Ureter (tissue), 1 donor: Measurements from ENCODE around the gene FLAD1. TPM values are rescaled to one million over a fixed set of nuclear protein-coding genes. Genes with fewer than 3 reads are reported as not detected.
"Not testable (repeated sequence)": the region's sequence is repeated elsewhere in the genome, so short reads cannot be mapped to it uniquely, and the experiment has no call there.

ENCODE experiments used
- DNase-seq: peaks from one replicate; pipeline ENCODE4 v3.0.0-alpha.2; 2020; ENCODE audit warnings: low spot score
- total RNA-seq: library from RNA; stranded (reverse); gene quantifications from one replicate; pipeline ENCODE4 v1.2.4, GENCODE V29; 2023
- donor health status: DM: yes; HTN: yes; CAD: no.

FLAD1 gene
- total RNA-seq, 1 donor from 2014 or later: 48.3 TPM

DNA sequence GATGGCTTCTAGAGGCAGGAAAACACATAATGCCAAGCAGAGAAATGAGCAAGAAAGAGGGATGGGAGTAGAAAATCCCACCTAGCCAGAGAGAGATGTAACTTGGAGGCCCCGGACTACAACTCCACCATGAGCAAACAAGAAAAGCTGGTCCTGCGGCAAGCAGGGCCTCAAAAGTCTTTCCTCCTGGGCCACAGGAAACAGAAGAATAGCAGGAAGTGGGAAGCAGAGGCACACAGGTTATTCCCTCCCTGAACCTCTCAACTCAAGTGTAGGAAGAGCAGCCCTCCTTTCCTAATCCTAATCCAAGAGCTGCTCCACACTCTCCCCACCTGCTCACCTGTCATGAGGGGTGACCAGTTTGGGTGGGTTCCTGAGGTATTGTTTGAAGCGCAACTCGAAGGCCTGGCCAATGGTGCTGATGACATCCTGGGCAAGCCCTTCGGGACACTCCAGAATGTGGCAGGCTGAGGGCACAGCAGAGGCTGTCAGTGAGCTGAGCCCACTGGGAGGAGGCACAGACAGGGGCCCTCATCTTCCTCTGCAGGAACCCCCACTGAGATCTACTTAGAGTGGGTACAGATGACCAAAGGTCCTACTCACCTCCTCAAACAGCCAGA is 15.7 kb upstream of the FLAD1 start:
- DNase-seq: no peak

DNA sequence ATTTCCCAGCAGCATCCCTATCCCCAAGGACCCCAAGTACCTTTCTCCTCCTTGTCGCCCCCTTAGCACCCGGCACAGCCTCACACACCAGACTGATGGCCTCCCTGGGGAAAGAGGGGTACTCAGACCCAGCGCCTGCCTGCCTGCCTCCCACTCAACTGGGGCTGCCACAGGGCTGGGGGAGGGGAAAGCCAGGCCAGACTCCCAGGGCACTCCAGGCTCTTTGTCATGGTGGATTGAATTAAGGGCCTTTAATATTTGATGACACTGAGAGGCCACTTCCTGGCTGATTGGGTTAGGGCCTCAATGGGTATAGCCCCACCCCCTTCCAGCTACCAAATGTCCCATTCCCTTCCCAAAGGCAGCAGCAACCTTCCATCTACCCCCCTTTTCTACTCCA is 14.4 kb upstream of the FLAD1 start:
- DNase-seq: no peak

DNA sequence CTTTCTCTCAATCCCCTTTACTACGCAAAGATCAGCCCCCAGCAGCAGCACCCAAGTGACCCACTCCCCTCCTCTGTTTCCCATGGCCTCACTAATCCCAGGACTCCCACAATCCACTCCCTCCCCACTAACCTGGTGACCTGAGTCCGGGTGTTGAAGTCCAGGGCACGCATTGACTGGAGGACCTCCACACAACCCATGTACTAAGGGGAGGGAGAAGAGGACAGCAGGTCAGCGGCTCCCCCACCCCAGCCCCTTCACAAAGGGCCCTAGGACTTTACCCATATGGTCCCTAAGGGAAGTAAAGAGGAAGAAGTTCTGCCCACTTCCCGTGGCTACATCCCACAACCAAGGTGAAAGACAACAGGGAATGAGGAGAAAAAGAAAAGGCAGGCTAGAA is 13.9 kb upstream of the FLAD1 start:
- DNase-seq: no peak

DNA sequence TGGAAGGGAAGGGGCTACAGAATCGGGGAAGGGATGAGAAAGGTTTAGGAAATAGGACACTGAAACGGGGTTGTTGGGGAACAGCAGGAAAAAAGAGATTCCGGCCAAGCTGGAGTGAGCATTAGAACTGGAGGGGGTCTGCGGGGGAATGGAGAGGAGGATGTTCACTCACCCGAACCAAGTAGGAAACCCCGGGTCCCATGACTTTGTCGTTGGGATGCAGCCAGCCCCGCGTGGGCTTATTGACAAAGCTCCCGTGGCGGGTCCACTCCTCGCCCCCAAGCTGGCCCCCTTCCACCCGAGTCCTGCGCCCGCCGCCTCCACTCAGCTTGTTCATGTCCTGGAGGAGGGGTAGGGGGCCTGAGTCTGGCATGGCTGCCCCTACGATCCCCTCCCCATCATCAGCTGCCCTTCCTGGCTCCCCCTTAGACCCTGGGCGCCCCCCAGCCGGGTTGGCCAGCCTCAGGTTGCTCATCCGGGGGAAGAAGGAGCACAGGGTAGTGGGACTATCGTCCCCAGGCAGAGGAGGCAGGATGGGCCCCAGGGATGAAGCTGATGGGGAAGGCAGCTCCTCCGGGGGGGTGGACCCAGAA is 13.2 kb upstream of the FLAD1 start:
- no peak for DNase-seq

DNA sequence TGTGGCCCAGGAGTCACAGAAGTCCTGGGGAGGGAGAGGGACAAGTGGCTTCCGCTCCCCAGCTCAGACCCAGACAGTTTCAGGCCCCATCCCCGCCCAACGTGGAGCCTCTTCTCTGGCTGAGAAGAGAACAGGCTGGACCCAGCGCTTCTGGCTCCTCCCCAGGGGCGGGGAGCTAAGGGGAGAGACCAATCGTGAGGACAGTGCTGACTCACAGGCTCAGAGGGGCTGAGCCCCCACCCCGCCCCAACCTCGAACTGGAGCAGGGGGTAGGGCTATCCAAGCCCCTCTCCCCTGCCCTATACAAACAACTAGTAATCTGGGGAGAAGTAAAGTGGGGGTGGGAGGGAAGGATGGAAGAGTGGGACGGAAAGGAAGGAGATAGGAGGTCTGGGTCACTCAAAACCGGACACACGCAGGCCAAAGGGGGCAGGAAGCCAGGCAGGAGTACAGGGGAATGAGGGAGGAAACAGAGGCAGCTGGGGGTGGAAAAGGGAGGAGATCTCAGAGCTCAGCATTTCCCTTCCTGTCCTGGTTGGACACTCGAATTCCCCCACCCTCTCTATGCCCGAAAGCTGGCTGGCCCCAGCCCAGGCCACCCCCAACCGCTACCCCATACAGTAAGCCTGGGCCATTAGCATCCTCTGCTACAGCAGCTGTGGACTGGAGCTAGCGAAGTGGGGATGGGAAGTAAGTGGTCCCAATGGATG is 12.4 kb upstream of the FLAD1 start, which contains the start of gene SHC1:
Gene SHC1, minus strand, starts transcription at position 117 of the 710 bp plus-strand sequence. CDS start 221 bp downstream, outside the sequence.
- peak; percentile 93 for DNase-seq

DNA sequence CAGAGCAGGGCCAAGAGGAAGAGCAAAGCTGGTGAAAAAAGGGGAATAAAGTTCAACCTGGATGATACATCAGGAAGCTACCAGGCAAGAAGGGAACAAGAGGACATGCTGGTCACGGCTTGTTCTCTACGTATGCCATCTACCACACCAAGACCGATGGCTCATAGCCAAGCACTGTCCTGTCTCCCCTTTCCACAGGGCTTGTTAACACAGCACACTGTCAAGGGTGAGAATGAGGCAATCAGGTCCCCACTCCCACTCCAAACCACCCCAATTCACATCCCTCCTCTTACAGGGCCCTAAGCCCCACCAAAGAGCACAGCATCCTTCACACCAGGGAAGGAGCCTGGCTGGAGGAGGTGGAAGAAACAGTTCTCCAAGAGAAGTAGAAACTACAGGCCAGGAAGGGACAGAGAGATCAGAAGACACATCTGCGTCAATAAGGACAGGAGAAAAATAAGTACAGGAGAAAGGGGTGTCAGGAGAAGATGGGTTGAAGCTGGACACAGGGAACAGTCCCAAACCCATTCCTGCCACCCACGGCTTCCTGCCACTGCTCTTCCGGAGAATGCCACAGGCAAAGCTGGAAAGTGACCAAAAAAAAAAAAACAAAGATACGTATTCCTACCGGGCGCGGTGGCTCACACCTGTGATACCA is 11.7 kb upstream of the FLAD1 start:
- DNase-seq: peak; percentile 80

DNA sequence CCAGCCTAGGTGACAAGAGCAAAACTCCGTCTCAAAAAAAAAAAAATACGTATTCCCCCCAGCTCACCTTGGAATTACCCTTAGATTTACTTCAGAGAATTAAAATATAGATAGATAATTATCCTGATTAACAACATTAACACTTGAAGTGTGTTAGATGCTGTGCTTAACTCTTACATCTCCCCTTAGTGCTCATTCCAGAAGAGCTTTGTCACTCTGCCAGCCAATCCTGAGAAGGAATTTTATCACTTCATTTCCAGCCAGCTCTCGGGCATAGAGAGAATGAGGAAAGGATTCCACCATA is 11.0 kb upstream of the FLAD1 start:
- DNase-seq: no peak

DNA sequence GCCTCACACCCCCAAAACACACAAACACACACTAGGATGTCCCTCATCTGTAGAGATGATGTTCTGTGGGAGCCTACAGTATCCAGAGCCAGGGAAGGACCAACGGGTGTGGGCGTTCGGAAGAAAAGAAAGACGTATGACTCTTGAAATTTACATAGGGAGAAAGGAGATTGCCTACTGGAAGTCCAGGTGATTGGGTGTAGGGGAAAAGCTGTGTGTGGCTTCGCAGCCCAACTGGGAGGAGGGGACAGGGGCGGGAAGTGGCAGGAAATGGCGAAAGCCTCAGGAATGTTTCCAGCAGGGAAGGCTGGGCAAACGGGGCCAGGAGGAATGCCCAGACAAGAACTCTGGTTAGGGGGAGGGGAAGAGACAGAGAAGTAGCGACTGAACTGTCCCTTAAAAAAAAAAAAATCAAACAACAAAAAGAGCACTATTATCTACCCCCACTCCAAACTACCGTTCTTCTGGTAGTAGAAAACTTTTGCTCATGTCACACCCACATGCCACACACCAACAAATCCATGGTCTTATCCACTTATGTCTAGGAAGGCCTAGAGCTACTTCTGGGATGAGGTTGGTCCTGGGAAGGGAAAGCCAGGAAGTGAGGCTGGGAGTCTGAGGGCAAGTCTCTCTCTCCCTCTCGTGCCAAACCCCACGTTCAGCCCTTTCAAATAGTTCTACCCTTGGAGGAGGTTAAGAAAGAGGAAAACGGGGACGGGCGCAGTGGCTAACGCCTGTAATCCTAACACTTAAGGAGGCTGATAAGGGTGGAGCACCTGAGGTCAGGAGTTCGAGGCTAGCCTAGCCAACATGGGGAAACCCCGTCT is 10.4 kb upstream of the FLAD1 start:
- peak; percentile 83 for DNase-seq

DNA sequence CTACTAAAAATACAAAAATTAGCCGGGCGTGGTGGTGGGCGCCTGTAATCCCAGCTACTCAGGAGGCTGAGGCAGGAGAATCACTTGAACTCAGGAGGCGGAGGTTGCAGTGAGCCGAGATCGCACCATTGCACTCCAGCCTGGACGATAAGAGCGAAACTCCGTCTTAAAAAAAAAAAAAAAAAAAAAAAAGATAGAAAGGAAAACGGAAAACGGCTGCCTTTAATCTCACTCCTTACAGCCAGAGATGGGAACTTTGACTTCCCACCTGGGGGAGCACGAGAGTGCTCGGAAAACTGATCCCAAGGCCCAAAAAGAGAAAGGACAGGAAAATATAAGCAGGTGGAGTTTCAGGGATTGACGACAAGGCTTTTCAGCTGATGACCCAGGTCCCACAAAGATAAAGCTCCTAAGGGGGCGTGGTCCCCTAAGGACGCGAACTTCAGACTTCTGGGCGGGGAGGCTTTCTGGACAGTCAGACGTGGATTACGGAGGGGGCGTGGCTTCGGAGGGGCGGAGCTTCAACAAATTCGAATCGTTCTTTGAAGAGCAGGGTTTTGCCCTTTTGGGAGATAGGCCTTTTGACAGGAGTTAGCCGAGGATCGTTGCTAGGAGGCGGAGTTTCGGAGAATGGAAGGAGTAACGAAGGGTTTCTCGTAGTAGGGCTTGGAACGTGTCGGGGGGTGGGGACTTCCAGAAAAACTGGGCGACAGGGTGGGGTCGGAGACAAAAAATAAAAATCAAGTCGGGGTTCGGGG is 9.6 kb upstream of the FLAD1 start:
- DNase-seq: peak; percentile 99

DNA sequence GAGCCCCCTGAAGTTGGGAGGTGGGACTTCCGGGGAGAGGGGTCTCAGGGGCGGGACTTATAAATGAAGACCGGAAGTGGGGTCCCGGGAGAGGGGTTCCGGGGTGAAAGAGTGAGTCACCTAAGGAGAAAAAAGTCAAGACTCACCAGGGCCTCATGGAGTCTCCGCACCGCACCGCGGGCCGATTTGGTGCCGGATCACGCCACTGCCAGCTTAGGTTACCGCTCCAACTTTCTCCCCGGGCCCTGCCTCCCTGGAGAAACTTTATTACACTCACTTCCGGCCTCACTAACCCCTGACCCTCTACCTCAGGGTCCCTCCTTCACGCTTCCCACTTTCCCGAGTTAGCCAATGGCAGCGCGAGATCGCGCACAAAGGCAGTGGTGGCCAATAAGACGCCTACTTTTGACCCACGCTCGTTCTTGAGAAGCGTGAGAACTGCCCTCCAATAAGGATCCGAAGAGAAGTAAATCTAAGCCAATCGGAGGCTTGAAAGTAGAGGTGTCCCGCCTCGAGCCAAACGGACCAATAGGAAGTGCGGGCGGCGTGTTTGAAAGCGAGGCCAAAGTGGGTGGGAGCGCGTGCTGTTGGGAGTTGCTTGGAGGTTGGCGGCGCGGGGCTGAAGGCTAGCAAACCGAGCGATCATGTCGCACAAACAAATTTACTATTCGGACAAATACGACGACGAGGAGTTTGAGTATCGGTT is 8.9 kb upstream of the FLAD1 start, which contains the start of gene CKS1B:
Gene CKS1B, plus strand, starts transcription at position 580 of the 706 bp plus-strand sequence. Its CDS starts 65 bp downstream, at position 645.
- peak; percentile 98 for DNase-seq

DNA sequence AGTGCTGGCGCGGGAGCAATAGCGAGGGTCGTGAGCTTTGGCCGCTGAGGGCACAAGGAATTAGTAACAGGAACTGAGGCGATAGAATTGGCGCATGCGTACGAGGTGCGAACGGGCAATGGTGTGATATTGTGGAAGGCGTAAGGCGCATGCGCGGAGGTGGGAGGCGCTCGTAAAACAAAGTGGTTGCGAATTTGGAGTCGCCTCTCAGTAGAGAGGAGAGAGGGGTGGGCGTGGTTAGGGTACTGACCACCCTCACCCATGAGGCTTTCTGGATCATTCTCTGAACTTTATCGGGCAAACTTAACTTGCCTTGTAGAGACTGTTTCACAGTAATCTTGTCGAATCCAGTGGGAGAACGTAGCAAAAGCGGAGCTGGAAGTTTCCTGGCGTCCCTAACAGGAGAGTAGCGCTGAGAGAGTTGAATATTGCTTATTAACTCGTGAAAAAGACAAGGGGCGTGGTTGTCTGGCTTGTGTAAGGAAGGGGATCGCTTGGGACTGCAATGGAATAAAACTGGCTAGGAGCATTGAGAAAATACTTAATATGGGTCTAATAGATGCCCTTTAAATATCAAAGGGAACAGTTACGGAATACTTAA is 8.2 kb upstream of the FLAD1 start:
- DNase-seq: peak; percentile 97

DNA sequence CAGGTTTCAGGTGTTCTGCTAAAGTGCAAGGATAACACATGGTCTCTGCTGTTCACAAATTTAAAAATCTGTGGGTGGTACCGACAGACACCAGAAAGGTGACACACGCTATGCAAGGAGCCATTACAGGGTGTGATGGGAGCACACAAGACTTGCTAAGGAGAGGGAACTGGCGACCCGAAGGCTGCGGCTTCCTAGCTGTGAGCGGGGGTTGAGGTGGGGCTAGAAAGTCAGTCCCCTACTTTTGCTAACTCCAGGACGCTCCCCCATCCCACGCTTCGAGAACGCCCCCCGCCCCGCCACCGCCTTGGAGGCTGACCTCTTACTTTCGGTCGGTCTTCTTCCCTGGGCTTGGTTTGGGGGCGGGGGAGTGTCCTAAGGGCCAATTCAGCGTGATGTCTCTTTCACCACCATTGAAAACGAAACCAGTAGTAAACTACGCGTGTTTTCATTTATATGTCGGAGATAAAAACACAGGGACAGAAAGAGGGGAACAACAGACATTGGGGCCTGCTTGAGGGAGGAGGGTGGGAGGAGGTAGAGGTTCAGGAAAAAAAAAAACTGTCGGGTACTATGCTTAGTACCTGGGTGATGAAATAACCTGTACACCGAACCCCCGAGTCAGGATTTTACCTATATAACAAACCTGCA is 7.6 kb upstream of the FLAD1 start:
- DNase-seq: peak; percentile 81

DNA sequence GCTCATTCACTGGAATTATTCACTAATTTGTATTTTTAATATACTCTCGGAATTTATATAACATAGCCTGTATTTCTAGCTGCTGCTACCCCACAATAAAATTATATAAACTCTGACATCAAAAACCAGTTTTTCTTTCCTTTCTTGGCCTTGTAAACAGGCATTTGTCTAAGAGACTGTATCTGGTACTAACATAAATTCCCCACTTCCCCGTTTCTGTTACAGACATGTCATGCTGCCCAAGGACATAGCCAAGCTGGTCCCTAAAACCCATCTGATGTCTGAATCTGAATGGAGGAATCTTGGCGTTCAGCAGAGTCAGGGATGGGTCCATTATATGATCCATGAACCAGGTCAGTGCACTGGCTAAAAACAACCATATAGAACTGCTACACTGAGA is 5.4 kb upstream of the FLAD1 start:
- not testable (repeated sequence) for DNase-seq

DNA sequence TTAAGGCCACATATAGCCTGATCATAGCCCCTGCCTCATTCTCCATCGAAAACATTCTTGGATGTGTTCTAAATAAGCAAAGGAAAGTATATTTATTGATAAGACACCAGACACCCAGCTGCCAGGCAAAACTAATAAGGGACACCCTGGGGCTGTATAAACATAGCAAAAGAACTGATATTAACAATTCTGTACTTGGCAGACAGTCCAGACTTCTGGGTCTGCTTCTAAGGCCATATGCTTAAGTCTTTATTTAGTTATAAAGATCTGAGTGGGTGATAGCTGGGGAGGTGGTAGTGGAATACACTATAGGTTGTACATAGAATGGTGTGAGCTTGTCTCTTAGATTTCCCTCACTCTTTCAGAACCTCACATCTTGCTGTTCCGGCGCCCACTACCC is 4.8 kb upstream of the FLAD1 start:
- DNase-seq: no peak

DNA sequence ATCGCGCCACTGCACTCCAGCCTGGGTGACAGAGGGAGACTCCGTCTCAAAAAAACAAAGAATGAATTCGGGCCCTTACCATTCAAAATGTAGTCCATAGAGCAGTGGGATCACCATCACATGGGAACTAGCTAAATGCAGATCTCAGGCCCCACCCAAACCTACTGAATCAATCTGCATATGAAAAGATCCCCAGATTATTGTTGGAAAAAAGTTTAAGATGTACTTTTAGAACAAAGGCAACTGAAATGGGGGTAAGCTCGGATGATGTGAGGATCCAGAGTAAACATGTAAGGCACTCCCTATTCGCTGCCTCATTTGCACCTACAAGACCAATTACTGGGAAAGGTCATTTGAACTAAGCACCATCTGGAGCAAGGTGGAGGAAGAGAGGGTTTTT is 803 bp upstream of the FLAD1 start:
- no peak for DNase-seq

DNA sequence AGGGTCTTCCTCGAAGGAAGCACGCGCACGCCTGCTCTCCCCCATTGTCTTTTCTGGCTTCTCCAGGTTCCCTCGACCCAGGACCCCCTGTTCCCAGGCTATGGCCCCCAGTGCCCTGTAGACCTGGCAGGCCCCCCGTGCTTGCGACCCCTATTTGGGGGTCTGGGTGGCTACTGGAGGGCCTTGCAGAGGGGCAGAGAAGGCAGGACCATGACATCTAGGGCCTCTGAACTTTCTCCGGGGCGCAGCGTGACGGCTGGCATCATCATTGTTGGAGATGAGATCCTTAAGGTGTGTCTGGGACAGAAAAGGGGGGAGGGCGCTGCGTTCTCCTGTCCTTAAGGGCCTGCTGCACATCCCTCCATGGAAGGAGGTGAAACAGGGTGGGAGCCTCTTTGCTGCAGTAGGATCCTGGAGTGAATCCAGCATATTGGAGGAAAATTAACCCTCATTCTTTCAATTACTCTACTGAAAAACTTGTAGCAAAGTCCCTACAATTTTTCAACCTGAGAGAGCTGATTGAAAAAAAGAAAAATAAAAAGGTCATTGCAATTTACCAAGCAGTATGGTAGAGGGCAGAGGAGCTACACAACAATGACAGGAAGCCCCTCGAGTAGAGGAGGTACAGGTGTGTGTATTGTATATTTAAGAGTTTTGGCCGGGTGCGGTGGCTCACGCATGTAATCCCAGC is 777 bp downstream of the FLAD1 start:
- no peak for DNase-seq

DNA sequence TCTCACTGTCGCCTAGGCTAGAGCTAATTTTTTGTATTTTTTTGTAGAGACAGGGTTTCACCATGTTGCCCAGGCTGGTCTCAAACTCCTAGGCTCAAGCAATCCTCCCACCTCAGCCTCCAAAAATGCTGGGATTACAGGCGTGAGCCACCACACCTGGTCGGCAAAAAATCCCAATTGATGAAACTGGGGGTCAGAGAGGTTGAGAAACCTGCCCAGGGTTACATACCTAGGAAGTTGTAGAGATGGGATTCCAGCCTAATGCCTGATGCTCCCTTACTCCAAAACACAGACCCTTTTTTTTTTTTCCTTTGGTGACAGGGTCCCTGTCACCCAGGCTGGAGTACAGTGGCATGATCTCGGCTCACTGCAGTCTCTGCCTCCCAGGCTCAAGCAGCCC is 3.6 kb downstream of the FLAD1 start:
- DNase-seq: not testable (repeated sequence)

DNA sequence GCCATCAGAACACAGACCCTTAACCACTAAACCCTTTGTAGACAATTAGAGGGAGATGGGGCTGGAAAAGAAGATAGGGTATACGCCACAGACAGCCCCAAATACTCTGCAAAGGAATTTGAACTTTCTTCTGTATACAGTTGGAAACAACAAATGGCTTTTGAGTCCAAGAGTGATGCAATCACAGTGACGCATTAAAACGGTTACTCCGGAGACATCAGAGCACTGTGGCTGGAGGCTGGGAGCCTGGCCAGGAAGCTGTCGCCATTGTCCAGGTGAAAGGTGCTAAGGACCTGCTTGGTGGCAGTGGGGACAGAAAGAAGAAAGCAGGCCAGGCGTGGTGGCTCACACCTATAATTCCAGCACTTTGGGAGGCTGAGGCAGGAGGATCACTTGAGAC is 4.2 kb downstream of the FLAD1 start:
- no peak for DNase-seq
